Activated T-helper 2 cell treated with anti-CD3 and anti-CD28 coated beads, Interferon-gamma antibody, Interleukin-2, Interleukin-4, amounts not matched to agents 10 μg/mL and 5 μg/mL and 100 μg/mL, durations not matched to agents 14 hours and 24 hours and 36 hours (primary cell): ENCODE measurements around the gene OSBPL5. TPM values are rescaled to one million over a fixed set of nuclear protein-coding genes. Genes with fewer than 3 reads are reported as not detected.

ENCODE experiments used
- DNase-seq: peaks from one replicate; pipeline ENCODE4 v3.0.0; 2021; ENCODE audit warnings: low spot score
- H3K27ac Mint-ChIP-seq: one replicate; pipeline ENCODE4 v1.8.0; 2021; ENCODE audit warnings: mixed read lengths
- H3K27me3 Mint-ChIP-seq: one replicate; pipeline ENCODE4 v1.8.0; 2021; ENCODE audit warnings: low read depth, mixed read lengths
- H3K36me3 Mint-ChIP-seq: one replicate; pipeline ENCODE4 v1.8.0; 2021; ENCODE audit warnings: low read depth, mixed read lengths
- H3K4me1 Mint-ChIP-seq: one replicate; pipeline ENCODE4 v1.8.0; 2021; ENCODE audit warnings: low read depth, mixed read lengths
- H3K4me3 Mint-ChIP-seq: one replicate; pipeline ENCODE4 v1.8.0; 2021; ENCODE audit warnings: low read depth, mild to moderate bottlenecking, moderate library complexity, mixed read lengths
- H3K9me3 Mint-ChIP-seq: one replicate; pipeline ENCODE4 v1.8.0; 2021; ENCODE audit warnings: mixed read lengths
- intact Hi-C: fragments of 100-400 bp; cut with micrococcal nuclease; formaldehyde crosslinking; loops from one replicate; pipeline ENCODE4 v1.15.1; 2023
- total RNA-seq: library from RNA; stranded (reverse); gene quantifications from 2 replicates; pipeline ENCODE4 v1.2.3, GENCODE V29; 2022

Gene OSBPL5
- total RNA-seq, 1 donor from 2014 or later: 2.3 TPM

DNA sequence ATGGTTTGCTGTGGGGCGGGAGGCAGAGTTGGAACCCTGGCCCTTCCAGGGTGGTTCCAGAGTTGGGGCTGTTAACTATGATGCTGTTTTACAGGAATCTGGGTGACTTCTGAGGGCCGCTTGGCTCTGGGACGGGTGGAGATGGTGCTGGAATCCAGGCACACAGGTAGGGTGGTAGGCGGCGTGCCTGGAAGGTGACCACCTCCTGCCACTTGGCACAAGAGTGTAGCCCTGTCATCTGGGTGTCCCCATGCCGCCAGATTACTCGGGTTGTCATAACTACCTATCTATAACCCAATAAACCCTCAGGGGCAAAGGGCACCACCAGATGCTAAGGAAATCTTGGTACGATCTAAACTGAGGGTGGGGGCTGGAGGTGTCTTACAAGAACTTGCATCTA is 109.2 kb downstream of the OSBPL5 start:
- H3K4me3 Mint-ChIP-seq: peak overlapping the region; percentile 82
- H3K4me1 Mint-ChIP-seq: peaks cover 26% of the 10 kb centered on the region

DNA sequence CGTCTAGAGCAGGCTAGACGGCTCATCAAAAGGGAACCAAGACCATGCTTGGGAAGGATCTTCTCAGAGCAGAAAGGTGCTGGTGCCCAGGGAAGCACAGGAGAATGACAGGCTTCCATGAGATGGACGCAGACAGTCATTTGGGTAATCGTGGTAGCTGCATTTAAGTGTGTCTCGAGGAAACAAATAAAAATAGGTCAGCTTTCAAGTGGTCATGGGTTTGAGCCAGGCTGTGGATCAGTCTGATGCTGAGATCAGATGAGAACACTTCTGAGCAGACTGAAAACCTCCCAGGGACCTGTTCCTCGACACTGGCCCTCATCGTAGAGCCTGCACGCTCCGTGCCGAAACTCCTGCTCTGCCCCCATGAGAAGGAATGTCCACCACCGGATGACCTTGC is 112.5 kb downstream of the OSBPL5 start:
- H3K27me3 Mint-ChIP-seq: no peaks in the 10 kb centered on the region
- H3K9me3 Mint-ChIP-seq: no peaks in the 10 kb centered on the region
- H3K4me1 Mint-ChIP-seq: peaks cover 36% of the 10 kb centered on the region
- no peak overlapping the region for H3K4me3 Mint-ChIP-seq
- H3K27ac Mint-ChIP-seq: no peak overlapping the region
- intact Hi-C loops: no loop called here
- DNase-seq: no peak
- H3K36me3 Mint-ChIP-seq: peaks cover 18% of the 10 kb centered on the region

More for the DNA sequence above, 109.2 kb downstream of the OSBPL5 start:
- Mint-ChIP-seq H3K9me3 (no peaks in the 10 kb centered on the region), H3K36me3 (peaks cover 10% of the 10 kb centered on the region), H3K27ac (peak overlapping the region; percentile 63), H3K27me3 (no peaks in the 10 kb centered on the region)
- no peak for DNase-seq
- intact Hi-C loops: no loop called here

DNA sequence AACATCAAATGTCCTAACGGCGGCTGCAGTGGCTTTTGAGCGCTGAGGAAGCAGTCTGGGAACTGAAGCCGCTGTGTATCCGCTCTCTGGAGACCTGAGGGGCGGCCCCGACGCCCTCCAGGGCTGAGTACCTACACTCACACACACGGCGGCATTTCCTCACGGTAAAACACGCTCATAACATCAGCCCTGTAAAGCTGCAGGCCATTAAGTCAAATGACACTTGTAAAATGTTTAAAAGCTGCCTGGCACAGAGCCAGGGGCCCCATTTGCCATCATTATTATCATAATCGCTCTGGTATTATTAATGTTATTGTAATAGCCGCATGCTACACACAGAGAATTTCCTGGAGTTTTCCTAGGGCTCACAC is 113.0 kb downstream of the OSBPL5 start:
- intact Hi-C loops: no loop called here
- no peak overlapping the region for H3K4me3 Mint-ChIP-seq
- H3K9me3 Mint-ChIP-seq: no peaks in the 10 kb centered on the region
- H3K4me1 Mint-ChIP-seq: peaks cover 34% of the 10 kb centered on the region
- H3K27ac Mint-ChIP-seq: no peak overlapping the region
- H3K27me3 Mint-ChIP-seq: no peaks in the 10 kb centered on the region
- no peak for DNase-seq
- peaks cover 21% of the 10 kb centered on the region for H3K36me3 Mint-ChIP-seq

DNA sequence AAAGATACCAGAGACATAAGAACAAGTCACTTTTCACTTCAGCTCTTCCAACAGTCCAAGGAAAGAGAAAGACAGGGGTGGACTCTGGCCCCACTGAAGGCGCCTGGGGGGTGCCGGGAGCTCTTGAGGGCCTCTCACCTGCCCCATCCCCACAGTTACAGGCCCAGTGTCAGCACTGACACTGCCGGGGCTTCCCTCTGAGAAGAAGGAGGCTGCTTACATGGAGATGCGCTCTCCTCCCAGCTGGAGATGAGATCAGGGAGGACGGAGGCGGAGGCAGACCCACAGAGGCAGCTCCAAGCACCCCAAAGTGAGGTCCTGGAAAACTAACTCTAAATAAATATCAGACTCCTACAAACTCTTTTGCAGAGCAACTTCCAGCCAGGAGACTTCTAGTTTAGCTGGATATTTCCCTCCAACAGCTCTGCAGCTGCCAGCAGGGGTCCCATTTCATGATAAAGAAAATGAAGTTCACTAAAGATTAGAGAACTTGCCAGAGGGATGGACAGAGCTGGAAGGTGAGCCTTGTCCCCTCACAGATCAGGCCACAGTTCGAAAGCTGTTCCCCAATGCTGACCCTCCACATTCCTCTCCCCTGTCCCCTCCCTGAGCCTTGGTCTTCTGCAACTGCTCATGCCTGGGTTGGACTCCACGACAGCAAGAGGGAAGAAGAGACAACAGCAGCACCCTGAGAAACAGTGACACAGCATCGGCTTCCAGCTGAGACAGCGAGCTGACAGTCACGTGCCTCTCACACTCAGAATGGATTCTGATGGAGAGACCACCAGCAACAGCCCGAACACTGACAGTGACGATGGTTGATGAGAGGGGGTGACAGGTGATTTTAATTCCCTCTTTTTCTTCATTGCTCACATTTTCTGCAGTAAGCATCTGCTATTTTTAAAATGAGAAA is 113.7 kb downstream of the OSBPL5 start:
- DNase-seq: no peak
- Mint-ChIP-seq H3K36me3 (peaks cover 23% of the 10 kb centered on the region), H3K27me3 (no peaks in the 10 kb centered on the region), H3K4me3 (no peak overlapping the region), H3K9me3 (no peaks in the 10 kb centered on the region), H3K4me1 (peaks cover 34% of the 10 kb centered on the region), H3K27ac (peak overlapping the region; percentile 60)
- intact Hi-C loops: no loop called here

DNA sequence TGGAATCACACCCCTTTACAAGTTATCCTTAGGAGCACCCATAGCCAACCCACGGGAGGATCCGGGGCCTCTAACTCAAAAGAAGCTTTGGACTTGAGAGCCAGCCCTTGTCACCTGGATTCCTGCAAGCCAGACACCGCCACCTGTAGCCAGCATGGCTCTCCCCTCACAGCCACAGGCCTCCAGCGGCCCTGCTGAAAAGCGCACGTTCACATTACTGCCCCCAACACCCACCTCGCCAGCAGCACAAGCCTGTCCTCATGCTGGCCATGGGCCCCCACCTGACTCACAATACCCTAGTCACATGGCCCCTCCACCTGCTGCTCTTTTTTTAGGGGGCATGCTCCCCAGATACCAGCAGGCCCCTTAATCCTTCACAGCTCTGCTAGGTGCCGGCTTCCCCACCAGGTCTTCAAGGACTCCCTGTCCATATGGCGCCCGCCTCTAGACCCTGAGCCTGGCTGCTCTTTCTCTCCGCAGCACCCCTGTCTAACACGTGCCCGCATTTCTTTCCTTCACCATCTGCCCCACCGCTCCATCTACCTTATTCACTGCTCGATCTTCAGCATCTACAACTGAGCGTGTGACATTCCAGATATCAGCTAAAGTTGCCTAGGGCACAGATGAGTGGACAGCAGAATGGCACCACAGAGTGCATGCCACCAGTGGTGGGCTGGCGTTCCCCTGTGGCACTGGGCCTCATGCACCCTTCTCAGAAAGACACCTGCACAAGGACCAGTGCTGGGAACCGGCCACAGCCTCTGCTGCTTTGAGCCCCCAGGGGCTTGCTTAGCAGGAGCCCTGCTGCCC is 114.5 kb downstream of the OSBPL5 start:
- Mint-ChIP-seq H3K4me3 (no peak overlapping the region), H3K4me1 (peaks cover 26% of the 10 kb centered on the region), H3K27ac (peak overlapping the region; percentile 92), H3K9me3 (no peaks in the 10 kb centered on the region), H3K27me3 (no peaks in the 10 kb centered on the region), H3K36me3 (peaks cover 26% of the 10 kb centered on the region)
- intact Hi-C loops: no loop called here
- DNase-seq: no peak

DNA sequence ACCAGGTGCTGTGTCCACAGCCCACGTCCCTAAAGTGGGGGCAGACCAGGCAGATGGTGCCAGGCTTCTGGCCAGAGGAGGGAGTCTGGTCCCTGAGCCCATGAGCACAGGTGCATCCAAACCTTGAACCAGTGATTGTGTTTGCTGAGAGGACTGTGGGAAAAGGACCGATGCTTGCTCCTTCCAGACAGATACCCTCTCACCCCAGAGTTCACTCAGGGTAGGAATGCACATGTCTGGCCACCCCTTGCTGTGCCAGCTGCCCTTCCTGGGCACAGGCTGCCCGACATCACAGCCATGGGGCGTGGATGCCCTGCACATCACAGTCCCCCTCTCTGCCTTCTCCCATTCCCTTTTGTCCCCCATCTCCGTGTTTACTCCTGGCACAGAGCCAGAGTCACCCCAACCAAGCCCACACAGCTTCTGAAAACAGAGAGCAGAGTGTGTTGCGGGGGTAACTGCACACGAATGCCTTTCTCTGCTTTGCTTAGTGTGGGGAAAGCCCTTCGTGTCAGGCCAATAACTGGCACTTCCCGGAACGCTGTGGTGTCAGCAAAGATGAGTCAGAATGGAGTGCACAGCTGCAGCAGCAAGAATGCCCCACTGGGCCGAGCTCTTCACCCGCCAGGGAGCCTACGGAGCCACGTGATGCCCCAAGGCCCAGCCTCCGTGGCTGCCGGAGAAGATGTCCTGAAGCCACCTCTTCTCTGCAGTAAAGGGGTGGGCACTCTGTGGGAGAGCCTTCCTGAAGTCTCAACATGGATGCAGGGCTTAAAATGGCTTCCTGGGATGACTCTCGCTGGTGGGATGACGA is 115.5 kb downstream of the OSBPL5 start:
- H3K27me3 Mint-ChIP-seq: no peaks in the 10 kb centered on the region
- H3K9me3 Mint-ChIP-seq: no peaks in the 10 kb centered on the region
- peak; percentile 26 for DNase-seq
- peaks cover 27% of the 10 kb centered on the region for H3K36me3 Mint-ChIP-seq
- H3K27ac Mint-ChIP-seq: peak overlapping the region; percentile 92
- no peak overlapping the region for H3K4me3 Mint-ChIP-seq
- intact Hi-C loops: no loop called here
- H3K4me1 Mint-ChIP-seq: peaks cover 24% of the 10 kb centered on the region

DNA sequence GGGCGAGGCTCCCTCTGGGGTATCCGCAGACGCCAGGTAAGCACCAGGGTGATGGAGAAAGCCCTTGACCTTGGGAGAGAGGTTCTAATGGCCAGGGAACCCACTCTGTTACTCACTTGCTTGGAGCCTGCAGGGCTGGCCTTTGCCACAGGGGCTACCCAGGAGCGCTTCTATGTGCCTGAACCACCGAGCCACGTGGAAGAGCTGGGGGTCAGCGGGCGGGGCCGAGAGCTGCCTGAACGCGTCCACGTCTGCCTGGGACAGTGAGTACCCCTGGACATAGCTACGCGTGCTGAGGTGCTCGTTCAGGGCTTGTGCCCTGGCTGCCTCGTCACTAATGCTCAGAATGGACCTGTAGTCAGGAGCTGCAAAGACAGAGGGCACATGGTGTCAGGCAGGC is 117.5 kb downstream of the OSBPL5 start:
- no peak for DNase-seq
- Mint-ChIP-seq H3K4me3 (no peak overlapping the region), H3K27me3 (no peaks in the 10 kb centered on the region), H3K27ac (no peak overlapping the region), H3K4me1 (peaks cover 15% of the 10 kb centered on the region), H3K36me3 (peaks cover 26% of the 10 kb centered on the region), H3K9me3 (no peaks in the 10 kb centered on the region)
- intact Hi-C loops: no loop called here

DNA sequence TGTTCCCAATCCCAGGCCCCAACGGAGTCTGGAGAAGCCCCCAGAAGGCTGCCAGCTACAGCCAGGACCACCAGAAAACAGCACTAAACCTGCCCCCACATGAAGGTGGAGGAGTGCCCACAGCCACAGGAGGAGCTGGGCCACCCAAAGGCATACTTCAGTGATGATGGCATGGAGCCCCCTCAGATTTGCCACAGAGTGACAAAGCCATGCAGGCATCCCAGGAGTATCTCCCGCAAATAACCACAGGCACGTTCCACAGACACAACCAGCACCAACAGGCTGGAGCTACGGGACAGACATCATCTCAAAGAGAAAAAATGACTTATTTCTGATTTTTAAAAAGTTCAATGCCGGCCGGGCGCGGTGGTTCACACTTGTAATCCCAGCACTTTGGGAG is 118.5 kb downstream of the OSBPL5 start:
- Mint-ChIP-seq H3K9me3 (no peaks in the 10 kb centered on the region), H3K36me3 (peaks cover 27% of the 10 kb centered on the region), H3K27ac (no peak overlapping the region), H3K27me3 (no peaks in the 10 kb centered on the region), H3K4me3 (no peak overlapping the region), H3K4me1 (peaks cover 15% of the 10 kb centered on the region)
- intact Hi-C loops: no loop called here
- no peak for DNase-seq

DNA sequence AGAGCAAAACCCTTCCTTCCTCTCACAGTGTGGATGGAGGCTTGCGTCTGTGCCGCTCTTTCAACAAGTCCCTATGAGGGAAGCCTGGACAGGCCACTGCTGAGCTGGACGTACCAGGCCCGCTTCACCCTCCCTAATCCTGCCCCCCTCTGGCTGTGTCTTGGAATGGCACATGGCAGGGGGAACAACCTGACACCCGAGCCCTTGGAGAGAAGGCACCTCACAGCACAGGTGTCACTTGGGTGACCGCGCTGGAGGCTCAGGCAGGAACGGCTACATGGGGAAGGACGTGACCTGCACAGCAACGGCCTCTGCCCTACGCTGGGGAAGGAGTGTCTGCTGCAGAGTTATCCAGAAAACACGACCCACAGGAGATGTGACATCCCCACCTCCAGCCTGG is 118.9 kb downstream of the OSBPL5 start:
- Mint-ChIP-seq H3K4me1 (peaks cover 13% of the 10 kb centered on the region), H3K9me3 (no peaks in the 10 kb centered on the region), H3K27me3 (no peaks in the 10 kb centered on the region), H3K27ac (no peak overlapping the region), H3K36me3 (peaks cover 30% of the 10 kb centered on the region), H3K4me3 (no peak overlapping the region)
- intact Hi-C loops: no loop called here
- no peak for DNase-seq

DNA sequence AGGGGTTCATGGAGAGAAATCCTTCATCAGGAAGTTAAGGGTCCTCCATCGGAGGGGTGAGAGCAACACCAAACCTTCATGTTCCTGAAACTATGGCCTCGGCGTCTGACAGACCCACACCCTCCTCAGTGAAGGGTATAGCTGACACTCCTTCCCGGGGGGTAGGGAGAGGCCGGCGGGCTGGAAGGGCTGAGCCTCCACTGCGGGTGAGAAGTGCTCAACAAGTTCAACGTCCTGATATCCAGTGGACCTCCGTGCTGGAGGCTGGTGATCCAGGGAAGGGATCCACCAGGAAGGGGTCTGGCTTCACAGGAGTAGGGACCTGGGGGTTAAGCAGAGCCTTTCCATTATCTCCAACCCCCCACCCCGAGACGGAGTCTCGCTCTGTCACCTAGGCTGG is 120.2 kb downstream of the OSBPL5 start:
- Mint-ChIP-seq H3K36me3 (peaks cover 35% of the 10 kb centered on the region), H3K9me3 (no peaks in the 10 kb centered on the region), H3K4me3 (no peak overlapping the region), H3K27me3 (no peaks in the 10 kb centered on the region), H3K27ac (no peak overlapping the region), H3K4me1 (peaks cover 7% of the 10 kb centered on the region)
- intact Hi-C loops: no loop called here
- DNase-seq: no peak

DNA sequence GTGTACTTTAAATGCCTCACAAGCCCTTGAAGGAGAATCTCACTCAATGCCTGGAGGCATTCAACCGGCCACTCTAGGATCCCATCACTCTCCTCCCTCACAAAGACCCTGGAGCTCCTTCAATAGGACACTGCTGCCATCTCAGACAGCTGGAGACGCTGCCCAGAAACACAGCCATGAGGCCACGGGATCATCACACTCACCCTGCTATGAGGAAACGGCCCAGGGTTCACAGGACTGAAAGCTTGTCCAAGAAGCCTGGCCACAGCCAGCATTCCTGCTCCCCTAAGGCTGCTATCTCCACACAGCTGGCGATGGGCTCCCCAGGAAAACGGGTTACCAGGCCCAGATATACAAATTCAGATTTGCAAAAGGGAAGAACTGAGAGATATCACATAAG is 121.1 kb downstream of the OSBPL5 start:
- Mint-ChIP-seq H3K36me3 (peaks cover 39% of the 10 kb centered on the region), H3K27me3 (no peaks in the 10 kb centered on the region), H3K9me3 (no peaks in the 10 kb centered on the region), H3K4me1 (peaks cover 2% of the 10 kb centered on the region), H3K27ac (peak overlapping the region; percentile 17), H3K4me3 (no peak overlapping the region)
- DNase-seq: no peak
- intact Hi-C loops: no loop called here

DNA sequence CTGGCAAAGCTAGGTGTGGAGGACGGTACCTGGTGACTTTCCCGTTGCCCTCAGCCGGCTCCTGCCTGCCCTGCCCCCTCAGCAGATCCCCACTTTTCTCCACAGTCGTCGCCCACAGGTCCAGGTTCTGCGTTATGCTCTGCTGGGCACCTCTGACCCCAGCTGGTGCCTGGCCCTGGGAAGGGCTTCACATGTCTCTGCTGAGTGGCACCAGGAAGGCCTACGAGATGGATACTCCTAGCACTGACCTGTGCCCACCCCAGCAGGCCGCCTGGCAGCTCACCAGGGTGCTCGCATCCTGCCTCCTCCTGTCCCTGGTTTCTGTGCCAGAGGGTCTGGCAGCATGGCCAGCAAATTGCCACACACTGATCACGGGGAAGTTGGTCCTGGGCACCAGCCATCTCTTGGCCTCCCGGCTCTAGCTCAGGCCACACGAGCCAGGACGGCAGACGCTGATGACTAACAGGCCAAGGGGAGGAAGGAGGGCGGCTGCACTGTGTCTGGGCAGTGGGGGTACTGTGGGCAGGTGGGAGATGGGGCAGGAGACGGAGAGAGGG is 121.7 kb downstream of the OSBPL5 start:
- H3K9me3 Mint-ChIP-seq: no peaks in the 10 kb centered on the region
- intact Hi-C loops: no loop called here
- no peak overlapping the region for H3K4me3 Mint-ChIP-seq
- H3K27me3 Mint-ChIP-seq: no peaks in the 10 kb centered on the region
- H3K36me3 Mint-ChIP-seq: peaks cover 43% of the 10 kb centered on the region
- no peak overlapping the region for H3K27ac Mint-ChIP-seq
- peaks cover 2% of the 10 kb centered on the region for H3K4me1 Mint-ChIP-seq
- DNase-seq: no peak
